ENCODE results near the gene KCNA3.

The KCNA3 gene

DNA sequence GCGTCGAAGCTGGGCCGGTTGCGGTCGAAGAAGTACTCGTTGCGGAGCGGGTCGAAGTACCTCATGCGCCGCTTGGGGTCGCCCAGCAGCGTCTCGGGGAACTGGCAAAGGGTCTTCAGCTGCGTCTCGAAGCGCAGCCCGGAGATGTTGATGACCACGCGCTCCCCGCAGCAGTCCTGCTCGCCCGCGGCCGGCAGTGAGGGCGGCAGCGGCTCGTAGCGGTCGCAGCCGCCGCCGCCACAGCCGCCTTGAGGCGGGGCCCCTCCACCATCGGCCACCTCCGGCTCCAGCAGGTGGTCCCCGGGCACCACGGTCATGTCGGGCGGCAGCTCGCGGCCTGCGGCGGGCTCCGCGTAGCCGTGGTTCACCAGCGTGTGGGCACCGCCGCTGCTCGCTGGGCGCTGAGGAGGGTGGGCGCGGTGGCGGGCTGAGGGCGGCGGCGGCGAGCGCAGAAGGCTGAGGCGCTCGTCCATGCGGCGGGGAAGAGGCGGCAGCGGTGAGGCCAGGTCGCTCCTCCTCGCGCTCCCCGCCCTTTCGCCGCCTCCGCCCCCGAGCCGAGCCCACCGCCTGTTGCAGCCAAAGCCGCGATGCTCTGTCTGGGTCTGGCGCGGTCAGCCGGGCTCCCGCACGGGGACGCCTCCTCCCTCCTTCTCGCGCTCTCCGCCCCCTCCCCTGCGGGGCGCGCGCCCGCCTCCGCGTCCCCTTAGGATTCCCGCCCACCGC, at the start of gene KCNA3:
TSS of gene KCNA3 (minus strand) at position 604 of the 723 bp plus-strand sequence. CDS start at position 473, 131 bp downstream.
- peak; percentile 68 for DNase-seq

DNA sequence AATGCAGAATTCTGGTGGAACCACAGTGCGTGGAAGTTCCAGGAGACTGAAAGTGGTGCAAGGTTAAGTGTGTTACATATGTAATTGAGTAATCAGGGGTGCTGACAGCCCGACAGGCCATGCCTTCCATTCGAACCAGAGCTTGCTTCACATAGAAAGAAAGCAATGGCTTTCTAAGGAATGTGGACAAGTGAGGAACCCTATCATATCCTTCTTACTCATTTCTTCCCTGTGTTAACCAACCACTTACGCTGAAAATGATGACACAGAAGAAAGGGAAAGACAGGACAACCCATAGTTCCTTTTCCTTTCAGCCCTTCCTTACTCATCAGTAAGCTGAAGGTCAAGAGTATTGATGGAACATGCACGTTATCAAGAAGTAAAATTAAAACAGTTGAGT, 48.1 kb upstream of the KCNA3 start:
- DNase-seq, result no peak

DNA sequence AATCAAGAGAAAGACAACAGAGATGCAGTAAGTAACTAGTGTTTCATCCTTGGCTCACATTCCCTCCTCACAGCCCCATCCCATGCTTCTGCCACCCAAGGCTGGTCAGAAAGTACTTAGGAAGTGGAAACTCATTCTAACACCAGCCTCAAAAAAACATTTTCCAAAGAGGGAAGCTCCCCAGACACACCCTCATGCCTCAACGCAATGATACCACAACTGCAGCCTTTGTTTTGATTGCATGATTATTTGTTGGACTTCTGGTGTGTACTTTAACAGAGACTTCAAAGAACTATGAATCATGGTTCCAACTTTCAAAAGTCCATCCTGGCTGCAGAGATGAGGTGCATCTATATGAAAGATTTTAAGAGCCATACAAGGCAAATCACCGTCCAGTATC, 45.2 kb upstream of the KCNA3 start:
- no peak for DNase-seq

DNA sequence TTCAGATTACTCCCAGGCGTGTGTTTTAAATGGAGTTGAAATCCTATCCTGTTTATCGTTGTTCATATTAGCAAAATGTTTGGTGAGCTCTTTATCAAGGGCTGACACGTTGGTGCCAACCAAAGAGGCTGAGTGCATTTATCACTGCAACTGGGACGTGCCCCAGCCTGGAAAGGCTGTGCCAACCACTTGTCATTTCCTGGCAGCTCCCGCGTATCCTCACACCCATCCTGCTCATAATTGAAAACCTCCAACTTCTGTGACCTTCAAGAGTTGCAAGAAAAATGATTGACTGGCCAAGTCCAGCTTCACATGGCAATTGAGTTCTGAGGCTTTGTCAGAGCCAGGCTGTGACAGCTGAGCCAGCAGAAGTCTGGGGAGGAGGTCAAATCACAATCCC, 43.7 kb upstream of the KCNA3 start:
- DNase-seq, result no peak

DNA sequence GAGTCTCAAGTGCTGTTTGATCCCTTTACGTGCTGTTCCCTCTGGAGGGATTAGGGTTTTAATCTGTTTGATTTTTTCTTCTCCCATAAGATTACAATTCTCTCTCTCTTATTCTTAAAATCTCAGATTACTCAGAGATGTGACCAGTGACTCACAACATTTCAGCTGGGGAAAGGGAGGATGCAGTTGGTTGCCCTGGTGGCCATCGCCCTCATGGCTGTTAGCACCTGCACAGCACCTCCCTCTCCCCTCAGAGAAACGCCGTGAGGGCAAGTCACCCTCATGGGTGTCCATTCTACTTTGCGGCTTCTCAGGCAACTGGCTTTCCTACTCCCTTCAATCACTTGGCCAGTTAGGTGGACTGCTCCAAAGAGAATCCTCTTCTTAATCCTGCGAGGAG, 42.4 kb upstream of the KCNA3 start:
- DNase-seq, result no peak

DNA sequence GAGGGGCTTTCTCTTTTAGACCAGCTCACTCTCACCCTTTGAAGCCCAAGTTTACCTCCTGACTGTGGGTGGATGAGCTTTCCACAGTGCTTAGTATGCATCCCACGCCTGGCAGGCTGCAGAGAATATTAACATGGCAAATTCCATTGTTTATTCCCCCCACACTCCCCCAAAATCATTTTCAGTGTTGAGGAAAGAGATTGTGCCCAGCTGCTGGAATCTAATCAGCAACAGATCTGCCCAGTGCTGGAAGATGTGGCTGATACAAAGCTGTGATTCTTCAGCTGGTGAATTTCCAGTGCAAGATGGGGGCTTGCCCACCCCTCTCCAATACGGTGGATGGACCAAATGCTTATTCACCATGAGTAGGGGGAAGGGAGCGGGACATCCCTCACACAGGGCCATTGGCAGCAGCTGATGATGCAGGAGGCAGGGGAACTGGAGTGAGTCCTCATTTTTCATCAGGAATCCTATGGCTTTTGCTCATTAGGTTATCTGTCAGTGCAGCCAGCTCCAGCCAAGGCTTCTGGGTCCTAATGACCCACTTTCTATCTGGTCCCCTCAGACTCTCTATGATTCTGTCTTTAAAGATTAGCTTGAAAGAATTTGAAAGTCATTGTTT, 39.7 kb upstream of the KCNA3 start:
- no peak for DNase-seq

DNA sequence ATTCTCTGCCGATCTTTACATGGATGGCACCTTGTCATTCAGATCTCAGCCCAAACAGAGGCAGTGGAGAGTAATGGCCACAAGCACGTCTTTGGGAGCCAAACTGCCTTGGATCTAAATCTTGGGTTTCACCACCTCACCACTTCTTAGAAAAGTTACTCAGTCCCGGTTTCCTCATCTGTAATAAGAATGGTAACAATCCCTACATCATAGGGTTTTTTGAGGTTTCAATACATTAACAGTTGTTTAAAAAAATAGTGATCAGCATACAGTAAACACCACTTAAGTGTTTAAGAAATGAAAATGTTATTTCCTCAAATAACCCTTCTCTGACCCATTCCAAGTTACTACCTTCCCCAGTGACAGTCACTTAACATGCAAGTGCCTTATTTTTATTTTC, 38.5 kb upstream of the KCNA3 start:
- no peak for DNase-seq

DNA sequence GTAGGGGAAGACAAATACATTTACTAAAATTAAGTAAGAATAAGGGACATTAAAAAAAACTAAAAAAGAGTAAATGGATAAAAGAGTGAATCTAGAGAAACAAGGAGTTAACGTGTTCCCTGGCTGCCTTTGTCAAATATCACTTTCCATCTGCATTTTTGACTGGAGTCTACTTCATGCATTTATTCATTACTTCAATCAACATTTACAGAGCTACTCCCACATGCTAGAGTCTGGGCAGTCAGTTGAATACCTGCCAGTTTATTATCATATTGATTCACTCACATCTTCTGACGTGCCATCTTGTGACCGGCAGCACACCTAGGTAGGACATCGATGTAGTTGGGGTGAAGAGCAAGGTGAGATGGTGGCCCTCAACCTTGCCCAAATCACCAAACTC, 35.6 kb upstream of the KCNA3 start:
- no peak for DNase-seq

DNA sequence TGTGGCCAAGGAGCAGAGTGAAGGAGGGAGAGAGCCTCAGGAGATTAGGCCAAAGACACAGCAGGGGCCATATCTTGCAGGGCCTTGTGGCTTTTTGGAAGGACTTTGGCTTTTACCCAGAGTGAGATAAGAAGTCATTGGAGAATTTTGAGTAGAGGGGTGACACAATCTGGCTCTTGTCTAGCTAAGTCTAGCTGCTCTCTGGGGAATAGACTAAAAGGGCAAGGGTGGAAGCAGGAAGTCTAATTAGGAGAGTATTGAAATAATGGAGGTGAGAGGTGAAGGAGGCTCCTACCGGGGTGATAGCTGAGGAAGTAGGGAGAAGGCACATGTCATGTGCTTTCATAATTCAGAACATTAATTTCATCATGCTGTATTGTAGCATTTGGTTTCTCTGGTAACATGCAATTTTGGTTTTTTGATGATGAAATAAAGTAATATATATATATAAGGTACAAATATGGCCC, 34.3 kb upstream of the KCNA3 start:
- DNase-seq, result no peak

DNA sequence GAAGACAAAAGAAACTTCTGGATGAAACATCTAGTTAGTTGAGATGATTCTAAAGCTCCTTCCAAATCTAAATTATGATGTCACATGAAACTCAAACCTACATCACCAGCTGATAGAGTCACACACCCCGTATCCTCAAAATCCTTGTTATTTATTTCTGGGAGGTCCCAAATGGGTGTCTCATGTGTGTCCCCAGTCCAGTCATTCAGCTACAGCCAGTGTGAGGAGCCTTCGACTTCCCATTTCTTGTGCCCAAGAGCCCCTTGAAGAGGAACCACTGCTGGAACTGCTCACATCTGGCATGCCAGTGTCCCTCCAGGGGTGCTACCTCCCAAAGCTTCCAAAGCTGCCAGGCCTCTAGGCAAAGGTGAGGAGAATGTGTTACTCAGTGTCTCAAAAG, 32.5 kb upstream of the KCNA3 start:
- no peak for DNase-seq

DNA sequence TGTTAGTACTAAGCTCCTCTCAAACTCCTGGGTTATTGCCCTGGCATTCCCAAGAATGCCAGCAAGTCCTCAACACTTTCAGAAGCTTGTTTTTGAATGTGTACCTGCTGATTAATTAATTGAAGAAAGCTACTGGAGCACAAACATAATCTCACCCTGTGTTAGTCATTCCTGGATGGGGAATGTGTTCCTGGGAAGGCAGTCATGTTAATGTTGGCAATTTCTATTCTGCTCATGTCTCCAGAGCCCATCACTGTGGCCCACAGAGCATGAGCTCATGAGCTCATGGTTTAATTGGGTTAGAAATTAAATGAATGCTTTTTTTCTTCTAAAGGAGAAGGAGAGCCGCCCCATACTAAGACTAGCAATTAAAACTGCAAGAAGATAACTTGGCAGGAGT, 31.9 kb upstream of the KCNA3 start:
- DNase-seq, result no peak

DNA sequence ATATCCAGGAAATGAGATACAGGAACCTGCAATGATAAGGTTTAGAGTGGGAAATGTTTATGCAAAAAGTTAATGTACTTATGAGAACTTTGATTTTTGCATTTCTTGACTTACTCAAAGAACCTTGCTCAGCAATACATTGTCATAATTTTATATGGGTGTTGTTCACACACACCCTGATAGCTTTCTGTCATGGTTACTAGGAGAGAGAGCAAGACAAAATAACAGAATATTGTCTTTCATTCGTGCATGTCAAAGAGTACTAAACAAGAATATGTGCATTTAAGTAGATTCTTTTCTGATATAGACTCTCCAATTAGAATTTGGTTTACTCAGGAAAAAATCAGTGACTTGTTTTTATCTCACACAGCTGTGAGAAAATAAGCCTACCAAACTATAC, 27.5 kb upstream of the KCNA3 start:
- DNase-seq, result no peak

DNA sequence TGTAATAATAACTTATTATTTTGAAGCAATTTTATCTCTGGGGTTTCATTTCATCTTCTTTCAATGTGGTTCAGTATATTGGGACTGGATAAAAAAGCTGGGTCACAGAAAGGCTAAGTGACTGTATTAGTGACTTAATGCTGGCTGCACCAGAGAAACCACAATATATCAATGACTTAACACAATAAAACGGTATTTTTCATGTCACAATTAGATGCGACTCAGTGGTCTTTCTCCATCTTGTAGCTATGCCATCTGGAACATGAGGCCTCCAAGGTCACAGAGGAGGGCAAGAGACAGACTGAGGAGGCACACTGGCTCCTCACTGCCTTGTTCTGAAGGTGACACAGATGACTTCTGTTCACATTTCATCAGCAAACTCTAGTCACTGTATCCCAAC, 26.0 kb upstream of the KCNA3 start:
- DNase-seq, result no peak

DNA sequence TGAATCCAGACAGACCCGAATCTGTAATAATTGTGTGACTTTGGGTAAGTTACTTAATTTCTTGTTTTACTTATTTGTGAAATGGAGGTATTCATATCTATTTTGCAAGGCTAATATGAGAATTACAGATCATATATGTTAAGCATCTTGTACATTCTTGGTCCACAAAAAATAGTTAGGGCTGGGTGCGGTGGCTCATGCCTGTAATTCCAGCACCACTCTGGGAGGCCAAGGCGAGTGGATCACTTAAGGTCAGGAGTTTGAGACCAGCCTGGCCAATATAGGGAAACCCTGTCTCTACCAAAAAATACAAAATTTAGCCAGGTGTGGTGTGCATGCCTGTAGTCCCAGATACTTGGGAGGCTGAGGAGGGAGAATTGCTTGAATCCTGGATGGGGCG, 22.9 kb upstream of the KCNA3 start:
- DNase-seq, result no peak

DNA sequence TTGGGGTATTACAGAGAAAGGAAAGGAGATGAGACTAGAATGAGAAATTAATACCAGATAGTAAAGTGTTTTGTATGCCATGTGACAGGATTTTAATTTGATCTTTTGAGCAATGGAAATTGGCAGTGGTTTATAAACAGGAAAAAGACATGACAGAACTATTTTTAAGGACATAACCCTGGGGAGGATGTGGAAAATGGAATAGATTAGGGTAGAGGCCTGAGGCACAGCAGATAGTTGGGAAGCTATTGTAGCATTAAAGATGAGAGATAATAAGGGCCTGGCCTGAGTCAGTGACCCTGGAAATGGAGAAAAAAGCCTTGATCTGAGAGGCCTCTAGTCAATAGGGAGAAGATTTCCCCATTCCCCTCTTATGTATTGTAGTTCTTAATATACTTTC, 22.1 kb upstream of the KCNA3 start:
- DNase-seq, result no peak

DNA sequence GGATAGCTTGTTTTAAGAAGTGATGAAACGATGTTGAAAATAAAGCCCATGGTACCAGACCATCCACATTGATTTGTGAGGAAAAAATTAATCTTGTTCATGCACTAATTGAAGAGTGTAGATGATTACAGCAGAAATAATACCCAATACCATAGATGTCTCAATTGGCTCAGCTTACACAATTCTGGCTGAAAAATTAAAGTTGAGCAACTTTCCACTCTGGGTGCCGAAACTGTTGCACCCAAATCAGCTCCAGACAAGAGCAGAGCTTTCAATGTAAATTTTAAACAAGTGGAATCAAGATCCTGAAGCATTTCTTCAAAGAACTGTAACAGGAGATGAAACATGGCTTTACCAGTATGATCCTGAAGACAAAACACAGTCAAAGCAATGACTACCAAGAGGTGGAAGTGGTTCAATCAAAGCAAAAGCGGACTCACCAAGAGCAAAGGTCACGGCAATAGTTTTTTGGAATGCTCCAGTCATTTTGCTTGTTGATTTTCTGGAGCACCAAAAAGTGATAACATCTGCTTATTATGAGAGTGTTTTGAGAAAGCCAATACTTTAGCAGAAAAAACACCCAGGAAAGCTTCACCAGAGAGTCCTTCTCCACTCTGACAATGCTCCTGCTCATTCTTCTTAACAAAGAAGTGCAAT, 16.1 kb upstream of the KCNA3 start:
- DNase-seq, result no peak

DNA sequence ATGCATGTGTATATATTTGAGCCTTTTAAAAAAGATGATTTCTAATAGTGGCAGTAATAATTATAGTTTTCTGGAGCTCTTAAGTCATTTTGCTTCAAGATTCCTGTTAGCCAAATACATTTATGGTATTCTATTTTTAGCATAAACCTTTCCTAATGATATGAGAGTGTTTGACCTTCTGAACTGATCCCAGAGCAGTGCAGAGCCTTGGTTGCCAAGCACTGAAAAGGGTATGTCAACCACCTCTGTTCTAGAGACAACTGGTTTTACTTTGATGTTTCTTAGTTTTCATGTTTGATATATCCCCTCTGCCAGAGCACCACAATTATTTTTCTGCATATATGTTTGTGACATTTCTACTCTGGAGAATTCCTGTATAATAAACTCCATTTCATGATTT, 15.1 kb upstream of the KCNA3 start:
- no peak for DNase-seq

DNA sequence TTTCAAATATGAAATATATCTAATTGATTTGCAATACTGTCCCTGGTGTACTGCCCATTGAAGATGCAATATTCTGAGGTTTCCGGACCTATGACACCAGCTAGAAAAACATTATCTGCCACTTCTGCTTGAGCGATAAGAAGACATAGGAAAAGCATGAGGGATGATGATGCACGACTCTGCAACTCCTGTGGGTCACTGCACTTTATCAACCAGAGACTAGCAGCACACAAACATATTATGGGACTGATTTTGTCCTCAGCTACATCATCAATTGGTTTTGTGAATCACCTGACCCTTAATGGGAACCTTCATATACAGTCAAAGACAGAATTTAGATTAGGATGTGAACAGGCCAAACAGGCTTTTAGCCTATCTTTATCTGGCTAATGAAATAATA, 13.8 kb upstream of the KCNA3 start:
- DNase-seq, result no peak

DNA sequence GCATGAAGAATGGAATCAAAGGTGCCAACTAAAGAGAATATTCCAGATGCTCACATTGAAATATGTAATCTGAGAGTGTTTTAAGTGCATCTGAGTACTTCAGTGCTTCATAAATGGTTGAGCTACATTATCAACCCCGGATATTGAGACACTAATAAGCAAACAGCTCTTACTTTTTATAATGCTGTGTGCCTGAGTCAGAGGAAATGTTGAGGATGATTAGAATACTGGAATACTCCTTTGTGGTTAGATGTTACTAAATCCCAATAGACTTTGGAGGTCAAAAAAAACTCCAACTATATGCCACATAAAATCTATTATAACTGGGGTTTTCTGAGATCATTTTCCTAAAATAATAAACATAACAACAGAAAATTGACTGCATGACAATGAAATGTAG, 12.5 kb upstream of the KCNA3 start:
- DNase-seq, result no peak

DNA sequence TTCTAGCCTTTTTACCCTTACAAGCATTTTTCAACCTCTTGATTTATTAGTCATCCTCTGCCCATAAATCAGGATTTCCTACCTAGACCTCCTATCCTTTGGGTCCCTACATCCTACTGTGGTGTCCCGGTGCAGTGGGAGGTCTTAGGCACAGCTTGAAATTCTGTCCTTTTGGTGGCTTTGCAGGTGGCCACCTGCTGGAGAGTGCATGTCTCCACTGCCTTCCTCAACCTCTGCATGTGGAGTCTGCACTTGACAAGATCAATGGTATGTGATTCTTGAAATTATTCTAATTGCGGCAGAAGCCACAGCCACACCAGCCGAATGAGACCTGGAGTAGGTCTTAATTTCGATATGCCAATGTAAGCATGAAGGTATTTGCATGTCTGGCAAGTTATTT, 11.4 kb upstream of the KCNA3 start:
- DNase-seq, result no peak

DNA sequence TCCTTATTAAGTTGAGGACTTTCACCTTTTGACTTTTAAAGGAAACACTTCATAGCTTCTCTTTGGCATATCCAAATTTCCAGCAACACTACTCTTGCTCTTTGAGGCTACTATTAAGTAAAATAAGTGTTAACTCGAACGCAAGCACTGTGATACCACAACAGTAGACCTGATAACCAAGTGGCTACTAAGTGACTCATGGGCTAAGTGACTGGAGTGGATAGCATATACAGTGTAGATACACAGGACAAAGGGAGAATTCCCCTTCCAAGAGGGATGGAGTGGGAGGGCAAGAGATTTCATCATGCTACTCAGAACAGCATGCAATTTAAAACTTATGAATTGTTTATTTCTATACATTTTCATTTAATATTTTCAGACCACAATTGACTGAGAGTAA, 9.8 kb upstream of the KCNA3 start:
- DNase-seq, result no peak

DNA sequence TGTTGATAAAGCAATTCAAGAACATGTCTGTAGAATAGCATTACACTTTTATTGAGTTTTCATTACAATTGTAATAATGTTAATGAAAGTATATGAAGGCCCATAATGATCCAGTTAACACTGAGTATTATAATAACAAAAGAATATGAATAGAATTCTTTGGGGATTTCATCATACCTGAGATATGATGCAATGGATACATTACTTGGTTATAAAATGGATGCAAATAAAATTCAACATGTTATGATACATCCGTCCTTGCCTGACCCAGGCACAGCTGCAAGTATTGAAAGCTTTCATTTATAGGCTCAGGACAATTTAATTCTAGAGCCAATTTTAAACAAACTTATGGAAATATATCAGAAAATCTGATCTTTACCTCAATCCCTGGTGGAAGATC, 8.2 kb upstream of the KCNA3 start:
- no peak for DNase-seq

DNA sequence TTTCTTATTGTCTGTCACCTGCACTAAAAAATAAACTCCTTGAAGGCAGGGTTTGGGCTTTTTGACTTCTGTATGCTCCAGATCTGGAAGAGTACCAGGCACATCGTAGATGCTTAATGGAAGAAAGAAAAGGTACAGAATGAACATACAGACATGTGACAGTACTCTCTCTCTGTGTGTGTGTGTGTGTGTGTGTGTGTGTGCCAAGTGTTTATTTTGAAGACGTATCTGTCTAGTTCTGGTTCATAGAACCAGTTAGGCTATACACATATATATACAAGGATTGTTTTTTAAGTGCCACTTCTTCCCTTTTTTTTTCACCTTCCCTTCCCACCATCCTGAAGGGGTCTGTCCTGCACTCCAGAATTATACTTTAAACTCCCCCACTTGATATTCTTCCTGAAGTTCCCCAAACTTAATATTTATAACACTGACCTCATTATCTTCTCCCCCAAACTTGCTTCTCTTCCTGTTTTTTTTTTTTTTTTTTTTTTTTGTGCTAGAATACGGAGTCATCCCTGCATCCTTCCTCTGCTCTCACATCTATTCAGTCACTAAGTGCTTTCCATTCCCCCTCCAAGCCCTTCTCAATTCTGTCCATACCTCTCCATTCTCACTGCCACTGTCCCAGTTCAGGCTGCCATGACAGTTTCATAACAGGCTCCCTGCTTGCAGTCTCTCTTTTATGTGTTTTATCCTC, 5.4 kb upstream of the KCNA3 start:
- no peak for DNase-seq

DNA sequence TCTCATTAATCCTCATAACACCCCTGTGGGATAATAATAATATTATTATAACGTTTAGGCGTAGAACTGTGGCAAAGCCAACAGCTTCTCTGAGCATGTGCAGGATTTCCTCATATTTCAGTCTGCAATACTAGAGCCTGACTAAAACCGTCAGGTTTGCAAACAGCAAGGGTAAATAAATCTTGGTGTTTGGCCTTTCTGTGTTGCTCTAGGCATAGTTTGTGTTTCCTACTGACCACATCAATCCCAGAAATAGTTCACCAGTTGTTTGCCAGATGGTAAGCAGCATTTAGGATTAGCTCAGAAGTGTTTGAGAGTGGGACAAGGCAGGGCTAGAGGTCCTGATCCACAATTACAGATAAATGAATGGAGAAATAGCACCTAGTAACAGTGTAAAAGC, 2.8 kb upstream of the KCNA3 start:
- peak; percentile 48 for DNase-seq
